Esophagus squamous epithelium (tissue), 5 donors: ENCODE data around the gene GALC. TPM values are rescaled to one million over a fixed set of nuclear protein-coding genes. Genes with fewer than 3 reads are reported as not detected.

Experiments
- DNase-seq: peaks from one replicate; lab custom pipeline; 2025; lab: John Stamatoyannopoulos, UW
- H3K27ac ChIP-seq, 4 donors: fragments of 200-600 bp; sonication (generic); one replicate each; pipeline ENCODE4 v1.5.1; 2016 to 2019; ENCODE audit warnings: mild to moderate bottlenecking in 1 of 4
- H3K27me3 ChIP-seq, 4 donors: fragments of 200-600 bp; sonication (generic); 1 replicate in 3 of 4; 2 replicates in 1 of 4; pipeline versions ENCODE4 v1.5.1 to v1.6.0; 2017 to 2021; ENCODE audit warnings: antibody characterized with exemption in 1 of 4
- H3K36me3 ChIP-seq, 3 donors: fragments of 200-600 bp; sonication (generic); one replicate each; pipeline ENCODE4 v1.5.1; 2016 to 2019
- H3K4me1 ChIP-seq, 3 donors: fragments of 200-600 bp; sonication (generic); one replicate each; pipeline ENCODE4 v1.5.1; 2017 to 2019
- H3K4me3 ChIP-seq, 4 donors: fragments of 200-600 bp; sonication (generic); 1 replicate in 3 of 4; 2 replicates in 1 of 4; pipeline ENCODE4 v1.5.1; 2016 to 2019; ENCODE audit warnings: mild to moderate bottlenecking in 2 of 4, moderate library complexity in 1 of 4
- H3K9me3 ChIP-seq, 3 donors: fragments of 200-600 bp; sonication (generic); one replicate each; pipeline ENCODE4 v1.5.1; 2016 to 2019
- POLR2A ChIP-seq, 4 donors: fragments of 450-650 bp; IDR thresholded peaks; one replicate each; pipeline ENCODE4 v1.6.1; 2017; ENCODE audit warnings: antibody characterized with exemption in 4 of 4, mild to moderate bottlenecking in 4 of 4, moderate library complexity in 3 of 4
- WGBS, 2 donors: methylation state at CpG; one replicate each; pipeline ENCODE4 v1.1.5; 2018; 5-methylcytosine and 5-hydroxymethylcytosine counted together
- intact Hi-C: fragments of 100-400 bp; cut with DNase I; formaldehyde crosslinking; loops from one replicate; pipeline ENCODE4 v1.15.0; 2022
- total RNA-seq, 4 donors: library from RNA; depleted of rRNA; stranded (reverse); fragments of >200 nt; gene quantifications; one replicate each; pipeline ENCODE4 v1.1.0, GENCODE V29; 2016
- TF ChIP-seq, protein P1 (sequence below), 6 experiments: fragments of 450-650 bp in 4 of 6; fragments of 200-600 bp in 2 of 6; sonication (generic) in 2 of 6; IDR thresholded peaks; one replicate each; pipeline ENCODE4 v1.5.1; 2016 to 2019; ENCODE audit warnings: antibody characterized with exemption in 6 of 6, mild to moderate bottlenecking in 4 of 6, moderate library complexity in 4 of 6
- donor health status: DM: yes; HTN: yes; CAD: no.

Gene GALC
- total RNA-seq, 4 donors from 2014 or later = 3.4 to 15.8 (median 10.8) TPM

DNA sequence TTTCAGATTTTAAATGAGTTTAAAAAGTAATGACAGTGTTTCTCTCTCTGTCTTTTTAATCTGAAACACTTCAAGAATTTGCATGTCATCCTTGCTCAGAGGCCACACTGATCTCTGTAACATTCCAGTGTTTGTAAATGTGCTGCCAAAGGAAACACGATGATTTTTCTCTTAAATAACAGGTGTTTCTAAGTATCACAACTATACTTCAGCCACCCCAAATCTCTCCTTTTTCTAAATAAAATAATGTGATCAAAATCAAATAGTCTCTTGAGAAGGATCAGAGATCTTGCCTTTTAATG is 3.3 kb upstream of the GALC start:
- no peaks in the 10 kb centered on the region for H3K9me3 ChIP-seq
- intact Hi-C loops = no loop called here
- no peaks in the 10 kb centered on the region for H3K36me3 ChIP-seq
- no peak overlapping the region for H3K4me3 ChIP-seq
- DNase-seq = no peak
- H3K27me3 ChIP-seq = no peaks in the 10 kb centered on the region
- WGBS, 2 donors = 62 to 64% methylated on average over 1 of the region's 1 CpG
- TF ChIP-seq, protein P1, sequence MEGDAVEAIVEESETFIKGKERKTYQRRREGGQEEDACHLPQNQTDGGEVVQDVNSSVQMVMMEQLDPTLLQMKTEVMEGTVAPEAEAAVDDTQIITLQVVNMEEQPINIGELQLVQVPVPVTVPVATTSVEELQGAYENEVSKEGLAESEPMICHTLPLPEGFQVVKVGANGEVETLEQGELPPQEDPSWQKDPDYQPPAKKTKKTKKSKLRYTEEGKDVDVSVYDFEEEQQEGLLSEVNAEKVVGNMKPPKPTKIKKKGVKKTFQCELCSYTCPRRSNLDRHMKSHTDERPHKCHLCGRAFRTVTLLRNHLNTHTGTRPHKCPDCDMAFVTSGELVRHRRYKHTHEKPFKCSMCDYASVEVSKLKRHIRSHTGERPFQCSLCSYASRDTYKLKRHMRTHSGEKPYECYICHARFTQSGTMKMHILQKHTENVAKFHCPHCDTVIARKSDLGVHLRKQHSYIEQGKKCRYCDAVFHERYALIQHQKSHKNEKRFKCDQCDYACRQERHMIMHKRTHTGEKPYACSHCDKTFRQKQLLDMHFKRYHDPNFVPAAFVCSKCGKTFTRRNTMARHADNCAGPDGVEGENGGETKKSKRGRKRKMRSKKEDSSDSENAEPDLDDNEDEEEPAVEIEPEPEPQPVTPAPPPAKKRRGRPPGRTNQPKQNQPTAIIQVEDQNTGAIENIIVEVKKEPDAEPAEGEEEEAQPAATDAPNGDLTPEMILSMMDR (IDR thresholded peaks at IDR 0.05) = no peak
- TF ChIP-seq POLR2A (IDR thresholded peaks at IDR 0.05) = no peak
- H3K27ac ChIP-seq = no peak overlapping the region
- peaks cover 0 to 24% (median 7%) of the 10 kb centered on the region in 3 donors for H3K4me1 ChIP-seq

DNA sequence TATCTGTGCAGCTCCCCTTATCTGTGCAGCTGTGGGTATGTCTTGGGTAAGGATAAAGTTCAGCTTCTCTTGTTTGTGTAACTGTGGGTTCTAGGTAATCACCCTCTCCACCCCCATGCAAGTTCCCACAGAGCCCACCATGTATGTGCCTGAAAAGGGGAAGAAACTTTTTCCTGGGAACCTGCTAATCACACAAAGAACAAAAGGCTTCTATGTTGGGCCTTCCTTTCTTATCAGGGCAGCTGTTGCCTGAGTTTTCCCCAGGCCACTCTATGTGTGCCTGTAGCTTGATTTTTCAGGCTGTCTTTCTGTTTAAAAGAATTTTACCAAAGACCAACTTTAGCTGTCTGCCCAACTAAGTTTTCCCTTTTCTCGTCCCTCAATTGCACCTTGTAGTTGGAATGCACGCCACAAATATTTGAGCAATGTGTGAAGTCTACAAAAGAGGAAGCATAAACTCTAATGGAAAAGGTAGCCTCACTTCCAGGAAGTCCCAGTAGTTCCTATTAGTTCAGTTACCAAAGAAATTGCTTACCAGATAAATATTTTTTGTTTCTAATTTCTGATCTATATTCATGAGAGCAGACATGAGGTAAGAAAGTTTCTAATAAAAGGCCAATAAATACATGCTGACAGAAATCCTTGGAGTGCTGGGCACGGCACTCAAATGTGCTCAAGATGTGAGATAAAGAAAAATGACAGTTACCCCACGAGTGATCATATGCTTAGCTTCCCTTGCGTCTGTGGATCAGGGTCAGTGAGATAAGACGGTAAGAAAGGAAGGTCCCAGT is 2.7 kb upstream of the GALC start:
- Histone ChIP-seq H3K27me3 (no peaks in the 10 kb centered on the region), H3K4me3 (no peak overlapping the region), H3K4me1 (peaks cover 0 to 29% (median 10%) of the 10 kb centered on the region in 3 donors), H3K27ac (peak overlapping the region in 1 of 4 donors; percentile 32), H3K9me3 (no peaks in the 10 kb centered on the region), H3K36me3 (no peaks in the 10 kb centered on the region)
- intact Hi-C loops = no loop called here
- TF ChIP-seq, protein P1 (IDR thresholded peaks at IDR 0.05) = no peak
- TF ChIP-seq POLR2A (IDR thresholded peaks at IDR 0.05) = no peak
- WGBS, 2 donors = 66 to 77% methylated on average over 6 of the region's 6 CpGs
- DNase-seq = no peak

DNA sequence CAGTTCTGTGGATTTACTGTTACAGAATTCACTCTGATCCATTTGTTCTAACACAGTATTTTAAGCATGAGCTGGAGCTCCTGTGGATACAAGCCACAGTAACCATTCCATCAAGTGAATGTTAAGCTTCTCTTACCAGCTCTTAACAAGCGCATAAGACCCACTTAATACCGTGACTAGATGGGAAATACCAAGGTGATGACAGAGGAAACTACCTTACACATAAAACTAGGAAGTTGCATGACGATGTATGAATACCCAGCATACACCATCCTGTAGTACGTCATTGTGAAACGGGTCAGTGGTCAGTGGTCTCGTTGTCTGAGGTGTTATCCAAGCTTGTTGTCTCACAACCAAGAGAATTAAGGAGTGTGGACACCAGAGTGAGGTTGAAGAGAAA is 2.0 kb upstream of the GALC start:
- Histone ChIP-seq H3K27ac (peak overlapping the region in 2 of 4 donors; percentile 8 to 32), H3K36me3 (no peaks in the 10 kb centered on the region), H3K27me3 (no peaks in the 10 kb centered on the region), H3K4me1 (peaks cover 0 to 36% (median 10%) of the 10 kb centered on the region in 3 donors), H3K4me3 (no peak overlapping the region), H3K9me3 (no peaks in the 10 kb centered on the region)
- TF ChIP-seq, protein P1 (IDR thresholded peaks at IDR 0.05) = no peak
- TF ChIP-seq POLR2A (IDR thresholded peaks at IDR 0.05) = no peak
- intact Hi-C loops = no loop called here
- WGBS, 2 donors = 75 to 76% methylated on average over 6 of the region's 6 CpGs
- no peak for DNase-seq

DNA sequence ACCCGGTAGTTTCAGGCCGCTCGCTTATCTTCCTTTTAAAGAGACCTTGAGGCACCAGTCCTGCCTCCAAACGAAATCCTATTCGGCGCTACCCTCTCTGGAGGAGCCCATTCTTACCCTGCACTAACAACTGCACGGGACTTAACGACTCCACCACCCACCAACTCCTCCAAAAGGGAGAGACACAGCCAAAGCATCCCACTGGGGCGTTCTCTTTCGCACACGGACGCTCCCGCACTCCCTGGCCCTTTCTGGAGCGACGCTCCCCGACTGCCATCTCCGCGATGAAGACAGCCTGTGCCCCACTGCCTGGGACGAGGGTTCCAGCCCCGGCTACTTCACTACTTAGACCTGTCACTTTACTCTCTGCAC is 650 bp downstream of the GALC start:
- H3K27ac ChIP-seq = peak overlapping the region; percentile 86 to 96 (median 92)
- no peaks in the 10 kb centered on the region for H3K27me3 ChIP-seq
- no peaks in the 10 kb centered on the region for H3K9me3 ChIP-seq
- DNase-seq = no peak
- no peaks in the 10 kb centered on the region for H3K36me3 ChIP-seq
- WGBS, 2 donors = 17 to 19% methylated on average over 10 to 13 of the region's 20 CpGs
- intact Hi-C loops = no loop called here
- peak overlapping the region; percentile 66 to 89 (median 78) for H3K4me3 ChIP-seq
- TF ChIP-seq, protein P1 (IDR thresholded peaks at IDR 0.05) = no peak
- TF ChIP-seq POLR2A (IDR thresholded peaks at IDR 0.05) = no peak
- peaks cover 0 to 37% (median 10%) of the 10 kb centered on the region in 3 donors for H3K4me1 ChIP-seq

DNA sequence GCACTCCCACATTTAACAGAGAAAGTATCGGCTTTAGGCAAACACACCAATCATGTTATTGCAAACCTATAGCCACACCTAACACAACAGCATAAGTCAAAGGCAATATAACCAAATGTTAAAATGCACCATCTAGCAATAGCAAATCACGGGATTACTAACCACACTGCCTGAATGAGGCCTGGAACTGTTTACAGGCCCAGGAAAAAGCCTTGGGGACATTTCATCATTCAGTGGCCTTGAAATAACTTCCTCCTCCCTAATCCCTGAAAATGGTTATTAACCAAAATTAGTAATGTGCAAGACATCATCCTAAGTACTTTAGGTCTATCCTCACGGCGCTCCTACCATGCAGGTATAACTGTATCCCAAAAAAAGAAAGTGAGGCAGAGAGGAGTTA is 2.3 kb downstream of the GALC start:
- no peak for TF ChIP-seq POLR2A (IDR thresholded peaks at IDR 0.05)
- TF ChIP-seq, protein P1 (IDR thresholded peaks at IDR 0.05) = no peak
- intact Hi-C loops = no loop called here
- 72 to 87% methylated on average over 4 of the region's 4 CpGs for WGBS, 2 donors
- no peak for DNase-seq
- H3K4me3 ChIP-seq = no peak overlapping the region
- peaks cover 0 to 37% (median 10%) of the 10 kb centered on the region in 3 donors for H3K4me1 ChIP-seq
- H3K27ac ChIP-seq = peak overlapping the region in 1 of 4 donors; percentile 1
- no peaks in the 10 kb centered on the region for H3K27me3 ChIP-seq
- no peaks in the 10 kb centered on the region for H3K36me3 ChIP-seq
- H3K9me3 ChIP-seq = no peaks in the 10 kb centered on the region
